IMR-90 (cell line): Measurements from ENCODE around the gene RAB25. TPM values are rescaled to one million over a fixed set of nuclear protein-coding genes. Genes with fewer than 3 reads are reported as not detected.
"Not testable (repeated sequence)": the region's sequence is repeated elsewhere in the genome, so short reads cannot be mapped to it uniquely, and the experiment has no call there.

Experiments
- ATAC-seq: fragments of 200-7000 bp; cut with Tn5 transposase; 2 replicates; pipeline ENCODE4 v1.9.1; 2020; ENCODE audit warnings: low read depth, mild to moderate bottlenecking, moderate library complexity
- BruUV-seq: library from RNA; stranded (reverse); fragments of 400-500 nt; replicated peaks from 2 replicates; lab custom pipeline; 2021; lab: Mats Ljungman, UMichigan
- CTCF ChIA-PET: fragments of 300-600 bp; formaldehyde crosslinking; extraction: SDS; loops from one replicate; lab custom pipeline; 2021; ENCODE audit warnings: antibody characterized with exemption; lab: Yijun Ruan, JAX
- POLR2A ChIA-PET: fragments of 300-600 bp; sonication (Branson Sonifier 250); formaldehyde crosslinking; loops from one replicate; lab custom pipeline; 2022; ENCODE audit warnings: antibody characterized with exemption; ENCODE audit not compliant: unreplicated experiment; lab: Charles Lee
- DNase-seq: peaks from one replicate; pipeline ENCODE4 v3.0.0; 2013
- H2AFZ ChIP-seq: replicated peaks from 2 replicates; pipeline ENCODE3; 2013; ENCODE audit warnings: low read length, mild to moderate bottlenecking; ENCODE audit not compliant: poor library complexity
- H2AK5ac ChIP-seq: 2 replicates; pipeline ENCODE4 v1.6.1; 2013; ENCODE audit warnings: low read depth, low read length, inconsistent platforms
- H2AK9ac ChIP-seq: replicated peaks from 2 replicates; pipeline ENCODE3; 2013; ENCODE audit warnings: mild to moderate bottlenecking, low read depth, low read length, moderate library complexity; ENCODE audit not compliant: poor library complexity
- H2BK120ac ChIP-seq: 2 replicates; pipeline ENCODE4 v1.6.1; 2013; ENCODE audit warnings: low read depth, low read length, inconsistent platforms
- H2BK15ac ChIP-seq: 3 replicates; pipeline ENCODE4 v1.6.1; 2013; ENCODE audit warnings: low read depth, low read length, inconsistent platforms
- H2BK20ac ChIP-seq: 2 replicates; pipeline ENCODE4 v1.6.1; 2013; ENCODE audit warnings: low read depth, mild to moderate bottlenecking, inconsistent platforms, low read length, moderate library complexity
- H2BK5ac ChIP-seq: 2 replicates; pipeline ENCODE4 v1.6.1; 2013; ENCODE audit warnings: mild to moderate bottlenecking, low read depth, low read length, inconsistent platforms; ENCODE audit not compliant: poor library complexity, severe bottlenecking
- H3K14ac ChIP-seq: replicated peaks from 2 replicates; pipeline ENCODE4 v1.6.1; 2013; ENCODE audit warnings: low read depth, low read length, inconsistent platforms
- H3K18ac ChIP-seq: 2 replicates; pipeline ENCODE4 v1.6.1; 2013; ENCODE audit warnings: low read depth, low read length, control low read depth
- H3K23ac ChIP-seq: 2 replicates; pipeline ENCODE4 v1.6.1; 2013; ENCODE audit warnings: low read depth, low read length, inconsistent platforms
- H3K27ac ChIP-seq: 2 replicates; pipeline ENCODE4 v1.5.1; 2013; ENCODE audit warnings: mild to moderate bottlenecking, control low read depth, low read length; ENCODE audit not compliant: insufficient read depth
- H3K27me3 ChIP-seq: 2 replicates; pipeline ENCODE4 v1.6.1; 2013; ENCODE audit warnings: low read length; ENCODE audit not compliant: control insufficient read depth, insufficient read depth
- H3K36me3 ChIP-seq: 2 replicates; pipeline ENCODE4 v1.6.1; 2013; ENCODE audit warnings: low read length, mixed read lengths; ENCODE audit not compliant: control insufficient read depth, insufficient read depth
- H3K4ac ChIP-seq: 2 replicates; pipeline ENCODE4 v1.6.1; 2013; ENCODE audit warnings: low read depth, low read length, inconsistent platforms
- H3K4me1 ChIP-seq: 2 replicates; pipeline ENCODE4 v1.6.1; 2013; ENCODE audit warnings: low read length, mixed read lengths; ENCODE audit not compliant: control insufficient read depth, insufficient read depth
- H3K4me2 ChIP-seq: 2 replicates; pipeline ENCODE4 v1.6.1; 2013; ENCODE audit warnings: low read depth, mild to moderate bottlenecking, control low read depth, low read length, moderate library complexity
- H3K4me3 ChIP-seq: 2 replicates; pipeline ENCODE4 v1.5.1; 2013; ENCODE audit warnings: low read depth, mild to moderate bottlenecking, control low read depth, low read length, moderate library complexity; ENCODE audit not compliant: insufficient read depth
- H3K56ac ChIP-seq: 2 replicates; pipeline ENCODE4 v1.6.1; 2013; ENCODE audit warnings: low read length, inconsistent platforms; ENCODE audit not compliant: insufficient read depth; ENCODE audit errors: extremely low read depth
- H3K79me1 ChIP-seq, 2 experiments: 2 replicates each; pipeline ENCODE4 v1.6.1; 2013; ENCODE audit warnings: low read length in 2 of 2, inconsistent platforms in 1 of 2, low read depth in 1 of 2
- H3K9ac ChIP-seq: 2 replicates; pipeline ENCODE4 v1.6.1; 2013; ENCODE audit warnings: low read depth, low read length, control low read depth
- H3K9me1 ChIP-seq: 2 replicates; pipeline ENCODE4 v1.6.1; 2013; ENCODE audit warnings: low read length, inconsistent platforms; ENCODE audit not compliant: insufficient read depth
- H3K9me3 ChIP-seq: 2 replicates; pipeline ENCODE4 v1.6.1; 2013; ENCODE audit warnings: low read length; ENCODE audit not compliant: control insufficient read depth, insufficient read depth
- H4K20me1 ChIP-seq: 2 replicates; pipeline ENCODE4 v1.6.1; 2013; ENCODE audit warnings: low read length, inconsistent platforms; ENCODE audit not compliant: insufficient read depth
- H4K5ac ChIP-seq: 2 replicates; pipeline ENCODE4 v1.6.1; 2013; ENCODE audit warnings: mild to moderate bottlenecking, low read depth, low read length, control low read depth
- H4K8ac ChIP-seq, 2 experiments: 2 replicates each; pipeline ENCODE4 v1.6.1; 2013; ENCODE audit warnings: low read depth in 2 of 2, low read length in 2 of 2, control low read depth in 1 of 2, inconsistent platforms in 1 of 2
- H4K91ac ChIP-seq: 2 replicates; pipeline ENCODE4 v1.6.1; 2013; ENCODE audit warnings: low read depth, low read length, inconsistent platforms; ENCODE audit not compliant: insufficient read depth
- FOS ChIP-seq: fragments of 150-350 bp; IDR thresholded peaks from 2 replicates; pipeline ENCODE4 v1.6.1; 2016; ENCODE audit warnings: low read depth, low read length
- MAZ ChIP-seq: IDR thresholded peaks from 2 replicates; pipeline ENCODE4 v1.6.1; 2012; ENCODE audit warnings: low read depth, mild to moderate bottlenecking, low read length, improper control_type of control experiment, moderate library complexity, borderline replicate concordance
- POLR2A ChIP-seq: IDR thresholded peaks from 2 replicates; pipeline ENCODE4 v1.6.1; 2012; ENCODE audit warnings: mild to moderate bottlenecking, low read depth, low read length
- USF2 ChIP-seq: fragments of 150-350 bp; IDR thresholded peaks from 2 replicates; pipeline ENCODE4 v1.6.1; 2017; ENCODE audit warnings: mild to moderate bottlenecking, antibody characterized with exemption, low read length, low read depth
- WGBS, 2 experiments: methylation state at CpG; one replicate each; pipeline versions ENCODE4 v1.1.5 to v1.1.7; 2013; ENCODE audit warnings: missing lambda C conversion rate in 2 of 2; ENCODE audit not compliant: insufficient read length in 1 of 2; ENCODE audit errors: extremely low coverage in 2 of 2; 5-methylcytosine and 5-hydroxymethylcytosine counted together
- dilution Hi-C: fragments of 300-500 bp; cut with HindIII; formaldehyde crosslinking; loops from one replicate; pipeline ENCODE4 v1.14.3; 2018; ENCODE audit warnings: low sequenced_read_pairs; ENCODE audit not compliant: unreplicated experiment
- in situ Hi-C: fragments of 300-500 bp; cut with MboI; formaldehyde crosslinking; loops from 3 replicates; pipeline ENCODE4 v1.14.3; 2019; ENCODE audit warnings: low sequenced_read_pairs, inconsistent platforms, mixed read lengths
- intact Hi-C: fragments of 100-400 bp; cut with micrococcal nuclease; formaldehyde crosslinking; loops from 2 replicates; pipeline ENCODE4 v1.10.0; 2022
- polyA plus RNA-seq, 3 experiments: library from polyadenylated mRNA; depleted of rRNA; stranded (reverse); fragments of >200 nt; gene quantifications; 2 replicates each; pipeline ENCODE4 v1.2.3, GENCODE V29; 2012; ENCODE audit warnings: low replicate concordance in 1 of 3
- total RNA-seq: library from RNA; depleted of rRNA; stranded (reverse); fragments of >200 nt; gene quantifications from 2 replicates; pipeline ENCODE4 v1.2.3, GENCODE V29; 2012

Gene RAB25
- total and polyA plus RNA-seq, 2 of the 4 experiments (the other 2 are of a cell fraction): not detected

DNA sequence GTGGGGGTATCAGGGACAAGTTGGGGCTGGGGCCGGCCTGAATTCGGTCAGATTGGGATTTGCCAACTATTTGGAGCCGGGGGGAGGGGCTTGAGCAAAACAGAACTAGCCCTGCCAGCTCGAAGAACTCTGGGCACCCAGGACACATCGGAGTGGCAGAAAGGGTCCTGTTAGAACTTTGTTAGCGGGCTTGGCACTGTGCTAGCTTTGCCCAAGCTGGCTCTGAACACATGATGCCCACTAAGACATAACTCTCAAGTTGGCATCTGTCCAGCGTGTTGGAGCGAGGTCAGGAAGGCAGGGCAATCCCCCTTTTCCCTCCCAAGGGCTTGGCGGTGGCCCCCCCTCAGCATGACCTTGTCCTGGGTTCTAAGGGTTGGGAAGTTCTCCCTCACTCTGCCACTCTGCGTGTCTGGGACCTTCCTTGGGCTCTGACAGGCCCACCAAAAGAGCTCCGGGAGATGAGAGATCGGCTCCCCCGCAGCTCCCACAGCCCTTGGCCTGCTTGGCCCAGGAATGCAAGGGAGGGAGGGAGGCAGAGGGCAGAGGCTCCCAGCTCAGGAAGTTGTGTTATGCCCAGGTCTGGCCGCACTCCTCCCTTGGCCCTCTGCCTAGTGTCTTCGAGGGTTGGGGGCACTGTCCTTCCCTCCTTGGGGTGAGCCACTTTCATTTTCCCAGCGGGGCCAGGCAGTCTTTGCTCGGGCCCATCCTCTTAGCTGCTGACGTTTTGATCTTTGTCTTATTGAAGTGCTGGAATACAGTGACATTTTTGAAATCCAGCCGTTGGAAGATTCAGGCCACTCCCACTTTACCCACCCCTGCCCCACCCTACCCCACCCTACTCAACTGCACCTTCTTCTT, 54.8 kb downstream of the RAB25 start:
- Histone ChIP-seq H3K23ac (peak overlapping the region; percentile 96), H3K27ac (peak overlapping the region; percentile 96), H3K27me3 (no peaks in the 10 kb centered on the region), H3K79me1 (peaks cover 4 to 46% of the 10 kb centered on the region in 2 experiments; a peak in 3 of 4 replicates), H2BK20ac (peak overlapping the region; percentile 7; the same call in 1 of the 2 replicates), H3K14ac (peak overlapping the region; percentile 93), H3K36me3 (peaks cover 12% of the 10 kb centered on the region), H3K4me1 (peaks cover 26% of the 10 kb centered on the region), H2BK15ac (peak overlapping the region; percentile 89; the same call in 1 of the 3 replicates), H2AK5ac (peak overlapping the region; percentile 98), H4K20me1 (peaks cover 60% of the 10 kb centered on the region), H3K9me3 (no peaks in the 10 kb centered on the region), H3K4me3 (peak overlapping the region; percentile 98), H2AFZ (peak overlapping the region; percentile 74), H4K8ac (peak overlapping the region; percentile 30 to 87), H2AK9ac (peak overlapping the region; percentile 99), H4K5ac (peak overlapping the region; percentile 89), H3K9me1 (peaks cover 21% of the 10 kb centered on the region), H3K4me2 (peak overlapping the region; percentile 91), H3K4ac (peak overlapping the region; percentile 97), H3K56ac (peak overlapping the region; percentile 92), H4K91ac (peak overlapping the region; percentile 91), H3K9ac (peak overlapping the region; percentile 99), H2BK120ac (peak overlapping the region; percentile 78), H2BK5ac (peak overlapping the region; percentile 97), H3K18ac (peak overlapping the region; percentile 94)
- intact Hi-C loops: loop anchor here (2.0 kb wide), 1 partner anchor 15 kb away; no protein-coding TSS in a partner anchor
- WGBS, 2 experiments: 0% methylated on average over 6 of the region's 19 CpGs; no CpG with 5 or more reads in 1 of the 2 experiments
- ChIA-PET CTCF (interaction anchor here (1.0 to 1.4 kb wide), 3 partner anchors 12 to 19 kb away, joined by 3 to 6 read pairs (median 6); no protein-coding TSS in a partner anchor), POLR2A (interaction anchor here (0.6 to 1.0 kb wide), 2 partner anchors 14 to 26 kb away, joined by 9 to 10 read pairs; no protein-coding TSS in a partner anchor)
- dilution Hi-C loops: no loop called here
- ATAC-seq (peak; percentile 15), DNase-seq (peak; percentile 65)
- in situ Hi-C loops: no loop called here
- TF ChIP-seq MAZ: peak; percentile 97
- TF ChIP-seq USF2: 0 out of 2 replicates have a peak, but pooled peaks have one; percentile 18
- peak; percentile 74 for TF ChIP-seq POLR2A
- no peak for TF ChIP-seq FOS
- BruUV-seq: no TSS peak

DNA sequence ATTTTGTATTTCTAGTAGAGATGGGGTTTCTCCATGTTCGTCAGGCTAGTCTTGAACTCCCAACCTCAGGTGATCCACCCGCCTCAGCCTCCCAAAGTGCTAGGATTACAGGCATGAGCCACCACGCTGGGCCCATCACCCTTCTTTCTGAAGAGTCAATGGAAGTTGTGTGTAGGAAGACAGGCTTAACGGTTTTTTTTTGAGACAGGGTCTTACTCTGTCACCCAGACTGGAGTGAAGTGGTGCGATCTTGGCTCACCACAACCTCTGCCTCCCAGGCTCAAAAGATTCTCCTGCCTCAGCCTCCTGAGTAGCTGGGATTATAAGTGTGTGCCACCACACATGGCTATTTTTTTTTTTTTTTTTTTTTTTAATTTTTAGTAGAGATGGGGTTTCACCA, 55.8 kb downstream of the RAB25 start:
- Histone ChIP-seq H3K4me1 (peaks cover 34% of the 10 kb centered on the region), H3K9ac (peak overlapping the region; percentile 99; the same call in 1 of the 2 replicates), H3K9me1 (peaks cover 25% of the 10 kb centered on the region), H3K36me3 (peaks cover 13% of the 10 kb centered on the region), H3K56ac (0 out of 2 replicates have a peak overlapping the region, but pooled peaks have one; percentile 37), H2BK5ac (peak overlapping the region; percentile 6), H3K4me3 (peak overlapping the region; percentile 98), H3K79me1 (peaks cover 4 to 43% of the 10 kb centered on the region in 2 experiments; a peak in 3 of 4 replicates), H3K4me2 (peak overlapping the region; percentile 91), H3K14ac (peak overlapping the region; percentile 3; the same call in 1 of the 2 replicates), H3K4ac (0 out of 2 replicates have a peak overlapping the region, but pooled peaks have one; percentile 42), H4K20me1 (peaks cover 69% of the 10 kb centered on the region)
- dilution Hi-C loops, H2AK9ac ChIP-seq, H3K27ac ChIP-seq, H3K27me3 ChIP-seq, H4K8ac ChIP-seq, intact Hi-C loops, DNase-seq, H2AFZ ChIP-seq, H2BK120ac ChIP-seq, H4K5ac ChIP-seq, H3K18ac ChIP-seq, in situ Hi-C loops, H2BK20ac ChIP-seq, H3K23ac ChIP-seq, ATAC-seq, H2BK15ac ChIP-seq, H2AK5ac ChIP-seq, H4K91ac ChIP-seq, H3K9me3 ChIP-seq: not testable (repeated sequence)
- POLR2A ChIA-PET: interaction anchor here (0.8 kb wide), 1 partner anchor 10 kb away, joined by 4 read pairs; no protein-coding TSS in a partner anchor
- CTCF ChIA-PET: interaction anchor here (0.8 to 1.4 kb wide), 4 partner anchors 9 to 20 kb away, joined by 3 to 6 read pairs (median 6); no protein-coding TSS in a partner anchor
- BruUV-seq: TSS peak; percentile 31
- WGBS, 2 experiments: no CpG with 5 or more reads among the region's 5 CpGs
